HEK293 (cell line): ENCODE data around the gene SUPT4H1.
"Not testable (repeated sequence)": the region's sequence is repeated elsewhere in the genome, so short reads cannot be mapped to it uniquely, and the experiment has no call there.

Experiments
- CTCF ChIA-PET: fragments of 350-600 bp; formaldehyde crosslinking; extraction: SDS; loops from one replicate; lab custom pipeline; 2021; ENCODE audit warnings: antibody characterized with exemption; lab: Yijun Ruan, JAX
- POLR2A ChIA-PET: fragments of 300-600 bp; formaldehyde crosslinking; extraction: SDS; loops from one replicate; lab custom pipeline; 2020; ENCODE audit warnings: antibody characterized with exemption, inconsistent platforms; lab: Yijun Ruan, JAX
- H3K27ac ChIP-seq: fragments of 200-500 bp; sonication (Bioruptor generic); 2 replicates; pipeline ENCODE4 v1.5.1; 2014; ENCODE audit warnings: low read depth, low read length, control low read depth, inconsistent platforms; ENCODE audit errors: extremely low read depth
- H3K36me3 ChIP-seq, 2 experiments: fragments of 200-500 bp in 1 of 2; sonication (Bioruptor generic) in 1 of 2; 1 replicate in 1 of 2; 2 replicates in 1 of 2; pipeline ENCODE4 v1.5.1; 2014 to 2017; ENCODE audit warnings: inconsistent platforms in 2 of 2, low read length in 2 of 2; ENCODE audit not compliant: control insufficient read depth in 2 of 2, insufficient read depth in 1 of 2
- H3K4me1 ChIP-seq: fragments of 200-500 bp; sonication (Bioruptor generic); 2 replicates; pipeline ENCODE4 v1.5.1; 2014; ENCODE audit warnings: mild to moderate bottlenecking, low read length, inconsistent platforms; ENCODE audit not compliant: control insufficient read depth, insufficient read depth
- H3K4me3 ChIP-seq: 2 replicates; pipeline ENCODE4 v1.5.1; 2011; ENCODE audit warnings: low read depth, mild to moderate bottlenecking, control low read depth, low read length, moderate library complexity
- H3K9me3 ChIP-seq: fragments of 200-500 bp; sonication (Bioruptor generic); 2 replicates; pipeline ENCODE4 v1.5.1; 2014; ENCODE audit warnings: low read depth, low read length, inconsistent platforms; ENCODE audit not compliant: control insufficient read depth, insufficient read depth
- GLIS1 ChIP-seq: fragments of 450-650 bp; formaldehyde crosslinking; IDR thresholded peaks from 2 replicates; pipeline ENCODE4 v1.5.1; 2016; ENCODE audit warnings: missing biosample characterization, missing genetic modification characterization
- PRDM1 ChIP-seq: fragments of 450-650 bp; formaldehyde crosslinking; IDR thresholded peaks from 2 replicates; pipeline ENCODE4; 2016; ENCODE audit warnings: missing biosample characterization, missing genetic modification characterization
- ZBTB20 ChIP-seq: fragments of 450-650 bp; formaldehyde crosslinking; IDR thresholded peaks from 2 replicates; pipeline ENCODE4 v1.5.1; 2016; ENCODE audit warnings: missing biosample characterization, missing genetic modification characterization
- ZNF26 ChIP-seq: fragments of 450-650 bp; formaldehyde crosslinking; IDR thresholded peaks from 2 replicates; pipeline ENCODE4 v1.5.1; 2016; ENCODE audit warnings: missing biosample characterization, missing genetic modification characterization
- ZNF366 ChIP-seq: fragments of 450-650 bp; formaldehyde crosslinking; conservative IDR thresholded peaks from 2 replicates; pipeline ENCODE4 v1.5.1; 2016; ENCODE audit warnings: missing biosample characterization, missing genetic modification characterization
- ZNF449 ChIP-seq: fragments of 450-650 bp; formaldehyde crosslinking; IDR thresholded peaks from 2 replicates; pipeline ENCODE4 v1.5.1; 2017; ENCODE audit warnings: missing biosample characterization, mild to moderate bottlenecking, missing genetic modification characterization, moderate library complexity
- ZNF501 ChIP-seq: fragments of 450-650 bp; formaldehyde crosslinking; IDR thresholded peaks from 2 replicates; pipeline ENCODE4 v1.5.1; 2016; ENCODE audit warnings: missing biosample characterization, missing genetic modification characterization
- ZNF530 ChIP-seq: fragments of 450-650 bp; formaldehyde crosslinking; IDR thresholded peaks from 2 replicates; pipeline ENCODE4 v1.5.1; 2016; ENCODE audit warnings: low read depth, missing biosample characterization, missing genetic modification characterization
- ZNF776 ChIP-seq: fragments of 450-650 bp; formaldehyde crosslinking; IDR thresholded peaks from 2 replicates; pipeline ENCODE4 v1.5.0; 2017; ENCODE audit warnings: missing biosample characterization, missing genetic modification characterization, borderline replicate concordance
- ZNF785 ChIP-seq: fragments of 450-650 bp; formaldehyde crosslinking; IDR thresholded peaks from 2 replicates; pipeline ENCODE4 v1.5.1; 2016; ENCODE audit warnings: missing biosample characterization, missing genetic modification characterization
- TF ChIP-seq, protein P1 (sequence below): fragments of 450-650 bp; formaldehyde crosslinking; IDR thresholded peaks from 2 replicates; pipeline ENCODE4 v1.5.1; 2016; ENCODE audit warnings: missing biosample characterization, missing genetic modification characterization

The SUPT4H1 gene

GRCh38 chr17:58344047-58344790 is 7.8 kb downstream of the SUPT4H1 start (continued):
- TF ChIP-seq ZNF26 (tag by site-specific recombination): no peak
- no peak for TF ChIP-seq GLIS1 (tag by site-specific recombination)
- TF ChIP-seq ZBTB20 (tag by site-specific recombination): no peak
- no peak for TF ChIP-seq ZNF785
- no peak for TF ChIP-seq ZNF449 (tag by site-specific recombination)
- no peak for TF ChIP-seq ZNF501 (tag by site-specific recombination)
- TF ChIP-seq ZNF530: no peak
- TF ChIP-seq ZNF776 (tag by site-specific recombination): no peak
- TF ChIP-seq, all 188 proteins: peak for 0

DNA sequence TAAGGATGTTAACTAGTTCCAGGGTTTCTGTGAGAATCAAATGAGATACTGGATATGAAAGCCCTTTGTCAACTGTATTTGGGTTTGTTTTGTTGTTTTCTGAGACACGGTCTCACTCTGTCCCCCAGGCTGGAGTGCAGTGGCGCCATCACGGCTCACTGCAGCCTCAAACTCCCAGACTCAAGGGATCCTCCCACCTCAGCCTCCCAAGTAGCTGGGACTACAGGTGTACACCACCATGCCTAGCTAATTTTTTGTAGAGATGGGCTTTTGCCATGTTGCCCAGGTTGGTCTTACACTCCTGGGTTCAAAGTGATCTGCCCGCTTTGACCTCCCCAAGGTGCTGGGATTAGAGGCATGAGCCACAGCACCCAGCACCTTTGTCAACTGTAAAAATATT is 8.9 kb downstream of the SUPT4H1 start:
- CTCF ChIA-PET: interaction anchor here (1.8 to 2.5 kb wide), 3 partner anchors 25 to 74 kb away, joined by 7 to 10 read pairs (median 7); partner anchors contain the start of gene RNF43
- no peak overlapping the region for H3K4me3 ChIP-seq
- no peak for TF ChIP-seq ZNF26 (tag by site-specific recombination)
- POLR2A ChIA-PET: interaction anchor here (0.5 to 3.2 kb wide), 6 partner anchors 8 to 72 kb away, joined by 3 to 36 read pairs (median 6); partner anchors contain the start of gene SUPT4H1
- no peaks in the 10 kb centered on the region for H3K9me3 ChIP-seq
- H3K27ac ChIP-seq: no peak overlapping the region
- peaks cover 33 to 48% of the 10 kb centered on the region in 2 experiments for H3K36me3 ChIP-seq
- no peaks in the 10 kb centered on the region; the same call in 1 of the 2 replicates for H3K4me1 ChIP-seq

DNA sequence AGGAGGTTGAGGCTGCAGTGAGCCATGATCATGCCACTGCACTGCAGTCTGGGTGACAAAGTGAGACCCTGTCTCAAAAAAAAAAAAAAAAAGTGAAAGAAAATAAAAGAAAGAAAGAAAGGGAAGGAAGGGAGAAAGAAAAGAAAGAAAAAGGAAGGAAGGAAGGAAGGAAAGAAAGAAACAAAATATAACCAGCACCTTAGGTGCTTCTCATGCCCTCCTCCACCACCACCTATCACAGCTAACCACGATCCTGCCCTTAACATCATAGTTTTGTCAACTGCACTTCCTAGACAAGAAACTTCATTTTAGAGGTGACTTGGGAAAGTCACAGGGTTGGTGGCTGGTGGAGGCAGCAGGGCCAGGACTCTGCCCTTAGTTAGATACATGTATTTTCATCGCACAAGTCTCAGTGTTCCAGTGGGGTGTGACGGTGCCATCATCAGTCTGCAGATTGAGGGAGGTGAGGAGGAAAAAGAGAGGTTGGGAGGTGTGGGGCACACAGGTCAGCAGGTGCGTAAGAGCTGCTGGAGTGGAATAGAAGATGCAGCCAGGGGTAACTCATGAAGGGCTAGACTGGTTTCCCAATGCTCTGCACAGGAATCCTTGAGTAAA is 10.0 kb downstream of the SUPT4H1 start:
- TF ChIP-seq PRDM1 (peak; percentile 66), ZNF366 (tag by site-specific recombination) (peak; percentile 71)
- TF ChIP-seq, protein P1, sequence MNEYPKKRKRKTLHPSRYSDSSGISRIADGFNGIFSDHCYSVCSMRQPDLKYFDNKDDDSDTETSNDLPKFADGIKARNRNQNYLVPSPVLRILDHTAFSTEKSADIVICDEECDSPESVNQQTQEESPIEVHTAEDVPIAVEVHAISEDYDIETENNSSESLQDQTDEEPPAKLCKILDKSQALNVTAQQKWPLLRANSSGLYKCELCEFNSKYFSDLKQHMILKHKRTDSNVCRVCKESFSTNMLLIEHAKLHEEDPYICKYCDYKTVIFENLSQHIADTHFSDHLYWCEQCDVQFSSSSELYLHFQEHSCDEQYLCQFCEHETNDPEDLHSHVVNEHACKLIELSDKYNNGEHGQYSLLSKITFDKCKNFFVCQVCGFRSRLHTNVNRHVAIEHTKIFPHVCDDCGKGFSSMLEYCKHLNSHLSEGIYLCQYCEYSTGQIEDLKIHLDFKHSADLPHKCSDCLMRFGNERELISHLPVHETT (tag by site-specific recombination): no peak
- Histone ChIP-seq H3K4me1 (no peaks in the 10 kb centered on the region; the same call in 1 of the 2 replicates), H3K36me3 (peaks cover 28 to 37% of the 10 kb centered on the region in 2 experiments), H3K9me3 (no peaks in the 10 kb centered on the region), H3K27ac (no peak overlapping the region), H3K4me3 (no peak overlapping the region)
- ChIA-PET CTCF (interaction anchor here (1.9 kb wide), 1 partner anchor 24 kb away, joined by 7 read pairs; no protein-coding TSS in a partner anchor), POLR2A (interaction anchor here (3.0 to 3.2 kb wide), 2 partner anchors 10 to 24 kb away, joined by 11 to 36 read pairs; partner anchors contain the start of gene SUPT4H1)

DNA sequence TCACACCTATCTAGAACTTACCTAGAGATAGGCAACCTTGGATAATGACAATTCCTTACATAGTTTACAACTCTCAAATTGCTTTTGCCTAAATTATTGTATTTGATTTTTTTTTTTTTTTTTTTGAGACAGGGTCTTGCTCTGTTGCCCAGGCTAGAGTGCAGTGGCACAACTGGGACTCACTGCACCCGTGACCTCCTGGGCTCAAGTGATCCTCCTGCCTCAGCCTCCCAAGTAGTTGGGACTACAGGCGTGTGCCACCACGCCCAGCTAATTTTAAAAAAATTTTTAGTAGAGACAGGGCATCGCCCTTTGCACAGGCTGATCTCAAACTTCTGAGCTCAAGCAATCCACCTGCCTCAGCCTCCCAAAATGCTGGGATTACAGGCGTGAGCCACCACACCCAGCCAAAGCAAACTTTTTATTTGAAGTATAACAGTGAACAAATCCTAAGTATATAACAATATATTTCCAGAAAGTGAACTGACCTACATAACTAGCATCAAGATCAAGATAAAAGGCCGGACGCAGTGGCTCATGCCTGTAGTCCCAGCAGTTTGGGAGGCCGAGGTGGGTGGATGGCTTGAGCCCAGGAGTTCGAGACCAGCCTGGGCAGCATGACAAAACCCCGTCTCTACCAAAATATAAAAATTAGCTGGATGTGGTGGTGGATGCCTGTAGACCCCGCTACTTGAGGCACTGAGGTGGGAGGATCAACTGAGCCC is 10.7 kb downstream of the SUPT4H1 start:
- H3K36me3 ChIP-seq: peaks cover 22 to 30% of the 10 kb centered on the region in 2 experiments
- not testable (repeated sequence) for H3K9me3 ChIP-seq, H3K4me1 ChIP-seq, H3K4me3 ChIP-seq, H3K27ac ChIP-seq
- ChIA-PET CTCF (interaction anchor here (0.6 to 2.0 kb wide), 3 partner anchors 24 to 40 kb away, joined by 3 to 8 read pairs (median 7); no protein-coding TSS in a partner anchor), POLR2A (interaction anchor here (0.7 to 3.0 kb wide), 3 partner anchors 10 to 870 kb away, joined by 6 to 36 read pairs (median 14); partner anchors contain the start of gene SUPT4H1)
